Uterus (tissue), 2 donors: ENCODE results near the gene ICA1.
"Not testable (repeated sequence)": the region's sequence is repeated elsewhere in the genome, so short reads cannot be mapped to it uniquely, and the experiment has no call there.

Experiments
- POLR2A ChIP-seq, 2 donors: fragments of 450-650 bp; IDR thresholded peaks; one replicate each; pipeline ENCODE4 v1.6.1; 2016; ENCODE audit warnings: antibody characterized with exemption in 2 of 2, mild to moderate bottlenecking in 1 of 2, moderate library complexity in 1 of 2
- TF ChIP-seq, protein P1 (sequence below), 4 experiments: fragments of 200-600 bp in 2 of 4; fragments of 450-650 bp in 2 of 4; sonication (generic) in 2 of 4; IDR thresholded peaks; one replicate each; pipeline ENCODE4 v1.5.1; 2016 to 2019; ENCODE audit warnings: antibody characterized with exemption in 4 of 4, mild to moderate bottlenecking in 2 of 4, moderate library complexity in 1 of 4

- TF ChIP-seq, protein P1, sequence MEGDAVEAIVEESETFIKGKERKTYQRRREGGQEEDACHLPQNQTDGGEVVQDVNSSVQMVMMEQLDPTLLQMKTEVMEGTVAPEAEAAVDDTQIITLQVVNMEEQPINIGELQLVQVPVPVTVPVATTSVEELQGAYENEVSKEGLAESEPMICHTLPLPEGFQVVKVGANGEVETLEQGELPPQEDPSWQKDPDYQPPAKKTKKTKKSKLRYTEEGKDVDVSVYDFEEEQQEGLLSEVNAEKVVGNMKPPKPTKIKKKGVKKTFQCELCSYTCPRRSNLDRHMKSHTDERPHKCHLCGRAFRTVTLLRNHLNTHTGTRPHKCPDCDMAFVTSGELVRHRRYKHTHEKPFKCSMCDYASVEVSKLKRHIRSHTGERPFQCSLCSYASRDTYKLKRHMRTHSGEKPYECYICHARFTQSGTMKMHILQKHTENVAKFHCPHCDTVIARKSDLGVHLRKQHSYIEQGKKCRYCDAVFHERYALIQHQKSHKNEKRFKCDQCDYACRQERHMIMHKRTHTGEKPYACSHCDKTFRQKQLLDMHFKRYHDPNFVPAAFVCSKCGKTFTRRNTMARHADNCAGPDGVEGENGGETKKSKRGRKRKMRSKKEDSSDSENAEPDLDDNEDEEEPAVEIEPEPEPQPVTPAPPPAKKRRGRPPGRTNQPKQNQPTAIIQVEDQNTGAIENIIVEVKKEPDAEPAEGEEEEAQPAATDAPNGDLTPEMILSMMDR (IDR thresholded peaks at IDR 0.05) = not testable (repeated sequence)
- not testable (repeated sequence) for TF ChIP-seq POLR2A (IDR thresholded peaks at IDR 0.05)
Measured at GRCh38 chr7:8101292-8101691, 160.7 kb downstream of the ICA1 start.
